ENCODE data around the gene TH. TPM values are rescaled to one million over a fixed set of nuclear protein-coding genes. Genes with fewer than 3 reads are reported as not detected.

The TH gene
- total and polyA plus RNA-seq, 9 of the 15 experiments (the other 6 are each of a cell fraction or from before 2014, with no cell fraction given): not detected

GRCh38 chr11:2196970-2197770 lies 25.6 kb upstream of the TH start (continued):
- TF ChIP-seq ELF4 (CRISPR knock-in tag; IDR thresholded peaks at IDR 0.05) (peak; percentile 79), CEBPB (tag; IDR thresholded peaks at IDR 0.05) (no peak), ZNF41 (CRISPR knock-in tag; conservative IDR thresholded peaks at IDR 0.05) (no peak), SREBF2 (CRISPR knock-in tag; IDR thresholded peaks at IDR 0.05) (no peak), NR4A1 (CRISPR knock-in tag; IDR thresholded peaks at IDR 0.05) (no peak), NR4A1 (tag; IDR thresholded peaks at IDR 0.05) (no peak), NBN (IDR thresholded peaks at IDR 0.05; ENCODE audit: low read depth) (no peak), DMBX1 (CRISPR knock-in tag; IDR thresholded peaks at IDR 0.05; ENCODE audit: borderline replicate concordance) (no peak), SMARCA5 (IDR thresholded peaks at IDR 0.05) (peak; percentile 20; the same call in 1 of the 2 replicates), VEZF1 (CRISPR knock-in tag; IDR thresholded peaks at IDR 0.05) (peak; percentile 50; the same call in 1 of the 2 replicates), CREM (IDR thresholded peaks at IDR 0.05; ENCODE audit: low read depth) (peak; percentile 15; the same call in 1 of the 2 replicates), TFAM (CRISPR knock-in tag; conservative IDR thresholded peaks at IDR 0.05) (no peak), ARID2 (IDR thresholded peaks at IDR 0.05) (peak; percentile 88), MCM5 (IDR thresholded peaks at IDR 0.05; ENCODE audit: low read depth) (no peak), POLR3A (IDR thresholded peaks at IDR 0.05; ENCODE audit: borderline replicate concordance, extremely low read depth, insufficient read depth, insufficient read length) (no peak), ZNF561 (CRISPR knock-in tag; conservative IDR thresholded peaks at IDR 0.05) (no peak), ZBTB49 (CRISPR knock-in tag; IDR thresholded peaks at IDR 0.05; ENCODE audit: borderline replicate concordance) (no peak), CCAR2 (IDR thresholded peaks at IDR 0.05; ENCODE audit: low read depth, low read length) (no peak), TEAD4 (IDR thresholded peaks at IDR 0.05; ENCODE audit: low read length) (no peak), TEAD4 (CRISPR knock-in tag; IDR thresholded peaks at IDR 0.05; ENCODE audit: borderline replicate concordance) (no peak), SAFB2 (IDR thresholded peaks at IDR 0.05; ENCODE audit: borderline replicate concordance, low read depth, low read length, severe bottlenecking) (no peak), NKRF (IDR thresholded peaks at IDR 0.05; ENCODE audit: borderline replicate concordance) (0 out of 2 replicates have a peak, but pooled peaks have one; percentile 48), PHB (CRISPR knock-in tag; IDR thresholded peaks at IDR 0.05) (no peak), LCOR (CRISPR knock-in tag; IDR thresholded peaks at IDR 0.05) (no peak)

Measured in K562 (cell line).